ACHN (cell line): ENCODE measurements around the gene CRACR2A.

Experiments
- DNase-seq: peaks from one replicate; pipeline ENCODE4 v3.0.0-alpha.2; 2015
- in situ Hi-C: cut with HindIII; loops from 2 replicates; pipeline ENCODE4 v1.10.0; 2017; ENCODE audit warnings: low sequenced_read_pairs, low pct_ligation_motif_present, low pct_unique_long_range_greater_than_20kb

The CRACR2A gene

GRCh38 chr12:3728686-3729085 is 24.2 kb downstream of the CRACR2A start:
- in situ Hi-C loops: no loop called here
- no peak for DNase-seq

GRCh38 chr12:3727877-3728632 is 24.9 kb downstream of the CRACR2A start:
- in situ Hi-C loops: no loop called here
- no peak for DNase-seq

DNA sequence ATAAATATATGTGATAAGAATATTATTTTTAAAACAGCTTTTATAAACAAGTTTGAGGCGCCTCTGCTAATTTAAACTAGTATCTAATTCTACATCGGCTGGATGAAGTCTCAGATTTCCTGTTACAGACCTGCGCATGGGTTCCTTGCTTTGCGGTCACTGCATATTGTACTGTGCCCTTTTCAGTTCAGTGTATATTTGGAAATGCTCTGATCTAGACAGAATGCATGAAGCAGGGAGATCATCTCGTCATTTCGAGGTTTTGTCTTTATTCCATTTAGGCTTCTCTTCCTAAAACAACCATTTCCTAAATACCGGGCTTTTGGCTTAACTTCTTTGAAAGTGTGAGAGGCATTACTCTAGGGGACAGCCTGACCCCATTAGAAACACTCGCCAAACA is 25.6 kb downstream of the CRACR2A start:
- in situ Hi-C loops: no loop called here
- DNase-seq: no peak

DNA sequence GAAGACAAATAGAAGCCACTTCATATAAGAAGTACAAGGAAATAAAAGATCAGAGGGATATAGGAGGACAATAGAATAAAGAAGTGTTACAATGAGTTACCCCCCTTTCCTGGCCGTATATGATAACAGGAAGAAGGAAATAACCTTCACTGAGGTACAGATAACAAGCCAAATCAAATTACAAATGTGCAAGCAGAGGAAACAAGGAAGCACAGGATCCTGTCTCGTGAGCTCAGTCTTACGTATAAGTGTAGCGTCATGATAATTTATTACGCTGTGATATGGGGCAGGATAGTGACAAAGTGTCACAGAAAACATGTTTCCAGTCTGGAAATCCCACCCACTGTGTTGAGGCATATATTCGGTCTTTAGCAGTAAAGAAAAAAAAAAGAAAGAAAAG is 26.5 kb downstream of the CRACR2A start:
- in situ Hi-C loops: no loop called here
- DNase-seq: no peak

- DNase-seq: no peak
- in situ Hi-C loops: no loop called here
Measured at GRCh38 chr12:3725388-3726115, 27.4 kb downstream of the CRACR2A start.

- in situ Hi-C loops: no loop called here
- no peak for DNase-seq
Measured at GRCh38 chr12:3723916-3724805, 28.7 kb downstream of the CRACR2A start.

GRCh38 chr12:3722368-3722767 is 30.5 kb downstream of the CRACR2A start:
- in situ Hi-C loops: no loop called here
- DNase-seq: no peak

DNA sequence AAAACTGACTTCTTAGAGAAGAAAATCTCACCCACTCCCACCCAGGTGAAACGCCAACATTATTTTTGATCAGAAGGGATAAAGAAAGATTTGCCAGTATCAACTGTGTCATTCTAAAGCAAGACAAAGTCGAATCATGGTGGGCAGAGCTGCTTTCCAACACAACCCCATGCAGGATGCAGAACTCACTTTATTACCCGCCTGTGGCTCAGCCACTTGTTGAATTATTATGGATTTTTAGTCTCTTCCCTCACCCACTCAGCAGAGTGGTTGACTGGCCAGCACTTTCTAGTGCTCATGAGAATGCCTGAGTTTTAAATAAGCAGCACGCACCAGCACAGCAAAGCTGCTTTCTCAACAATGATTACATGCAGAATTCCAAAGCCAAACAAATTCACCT is 32.1 kb downstream of the CRACR2A start:
- in situ Hi-C loops: no loop called here

GRCh38 chr12:3718100-3718499 is 34.8 kb downstream of the CRACR2A start:
- in situ Hi-C loops: no loop called here
- no peak for DNase-seq

More for the DNA sequence above, 32.1 kb downstream of the CRACR2A start:
- no peak for DNase-seq

GRCh38 chr12:3717283-3717898 is 35.5 kb downstream of the CRACR2A start:
- in situ Hi-C loops: no loop called here
- no peak for DNase-seq

GRCh38 chr12:3715999-3716398 is 36.9 kb downstream of the CRACR2A start:
- in situ Hi-C loops: no loop called here
- no peak for DNase-seq

- in situ Hi-C loops: no loop called here
- no peak for DNase-seq
Measured at GRCh38 chr12:3713947-3714346, 39.0 kb downstream of the CRACR2A start.

- no peak for DNase-seq
Measured at GRCh38 chr12:3713483-3713882, 39.4 kb downstream of the CRACR2A start.

GRCh38 chr12:3712209-3712992 is 40.5 kb downstream of the CRACR2A start:
- no peak for DNase-seq

More at GRCh38 chr12:3713483-3713882, 39.4 kb downstream of the CRACR2A start:
- in situ Hi-C loops: no loop called here

DNA sequence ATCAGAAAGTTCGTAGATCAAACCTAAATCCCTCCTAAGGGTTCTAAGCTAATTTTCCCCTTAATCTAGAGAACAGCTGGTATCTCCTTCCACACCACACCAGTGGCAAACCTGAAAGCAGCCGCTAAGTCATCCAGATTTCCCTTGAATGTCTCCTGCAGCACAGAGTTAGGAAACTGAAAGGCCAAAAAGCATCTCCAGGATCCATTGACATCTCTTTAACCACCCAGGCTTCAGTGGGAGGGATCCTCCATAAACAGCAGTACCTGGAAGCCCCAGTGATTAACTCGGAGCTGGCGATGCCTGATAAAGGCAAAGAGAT is 47.6 kb downstream of the CRACR2A start:
- in situ Hi-C loops: no loop called here
- DNase-seq: no peak

More at GRCh38 chr12:3712209-3712992, 40.5 kb downstream of the CRACR2A start:
- in situ Hi-C loops: no loop called here

DNA sequence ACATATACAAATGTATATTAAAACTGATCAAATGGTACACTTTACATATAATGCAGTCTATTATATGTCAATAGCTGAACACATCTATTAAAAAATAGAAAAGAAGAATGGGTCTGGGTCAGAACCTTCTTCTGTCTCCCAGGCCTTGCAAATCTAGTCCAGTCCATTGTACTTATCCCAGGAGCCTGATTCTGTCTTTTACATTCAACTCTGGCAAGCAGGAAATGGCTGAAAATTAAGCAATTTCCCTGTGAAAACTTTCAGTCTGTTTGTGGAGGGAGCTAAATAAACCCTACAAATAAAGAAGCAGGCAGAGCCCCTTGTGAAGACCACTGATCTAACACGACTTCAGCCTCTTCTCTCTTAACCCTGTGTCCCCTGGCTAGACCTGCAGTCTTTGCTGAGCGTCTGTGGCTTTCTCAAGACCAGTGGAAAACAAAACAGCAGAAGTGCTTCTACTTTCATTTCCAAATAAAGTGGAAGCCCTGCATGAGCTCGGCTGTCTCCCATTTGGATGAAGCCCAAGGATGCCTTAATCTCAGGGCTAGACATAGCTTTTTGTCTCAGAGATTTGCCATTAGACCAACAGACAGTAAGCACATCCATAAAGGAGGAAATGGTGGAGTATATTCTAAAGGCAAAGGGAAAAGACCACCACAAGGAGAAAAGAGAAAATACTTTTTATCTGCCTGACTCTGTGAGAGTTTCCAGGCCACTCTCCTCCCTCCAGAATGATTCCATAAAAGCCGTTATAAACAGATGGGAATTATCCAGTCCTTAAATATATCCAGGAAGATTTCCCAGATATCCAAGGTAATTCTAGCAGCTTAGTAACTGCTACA is 48.2 kb downstream of the CRACR2A start:
- no peak for DNase-seq
- in situ Hi-C loops: no loop called here

- in situ Hi-C loops: no loop called here
- no peak for DNase-seq
Measured at GRCh38 chr12:3700861-3701260, 52.0 kb downstream of the CRACR2A start.
